ENCODE results near the gene ZNF407. TPM values are rescaled to one million over a fixed set of nuclear protein-coding genes. Genes with fewer than 3 reads are reported as not detected.
A peak's percentile ranks its signal among the peaks of the same experiment; 100 is the strongest.

Gene ZNF407
- total and polyA plus RNA-seq, 12 donors, result 2.5 to 20.2 (median 8.4) TPM

DNA sequence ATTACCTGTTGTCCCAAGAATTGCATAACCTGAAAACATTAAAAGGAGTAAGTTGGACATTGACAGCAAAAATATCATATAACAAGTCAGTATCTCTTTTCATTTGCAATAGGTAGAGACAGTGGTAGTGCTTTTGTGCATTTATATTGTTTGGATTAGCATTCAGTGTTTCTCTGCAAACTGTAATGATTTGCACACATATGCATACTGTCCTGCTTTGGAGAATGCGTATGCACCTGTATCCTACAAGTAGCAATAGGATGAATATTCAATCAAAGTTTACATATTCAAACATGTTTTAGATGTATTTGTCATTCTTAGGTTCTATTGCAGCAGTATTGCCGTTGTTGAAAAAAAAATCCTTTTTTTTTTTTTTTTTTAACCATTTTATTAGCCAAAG lies 201.9 kb downstream of the ZNF407 start:
- TF ChIP-seq POLR2A (IDR thresholded peaks at IDR 0.05), result no peak
- TF ChIP-seq, protein P1, sequence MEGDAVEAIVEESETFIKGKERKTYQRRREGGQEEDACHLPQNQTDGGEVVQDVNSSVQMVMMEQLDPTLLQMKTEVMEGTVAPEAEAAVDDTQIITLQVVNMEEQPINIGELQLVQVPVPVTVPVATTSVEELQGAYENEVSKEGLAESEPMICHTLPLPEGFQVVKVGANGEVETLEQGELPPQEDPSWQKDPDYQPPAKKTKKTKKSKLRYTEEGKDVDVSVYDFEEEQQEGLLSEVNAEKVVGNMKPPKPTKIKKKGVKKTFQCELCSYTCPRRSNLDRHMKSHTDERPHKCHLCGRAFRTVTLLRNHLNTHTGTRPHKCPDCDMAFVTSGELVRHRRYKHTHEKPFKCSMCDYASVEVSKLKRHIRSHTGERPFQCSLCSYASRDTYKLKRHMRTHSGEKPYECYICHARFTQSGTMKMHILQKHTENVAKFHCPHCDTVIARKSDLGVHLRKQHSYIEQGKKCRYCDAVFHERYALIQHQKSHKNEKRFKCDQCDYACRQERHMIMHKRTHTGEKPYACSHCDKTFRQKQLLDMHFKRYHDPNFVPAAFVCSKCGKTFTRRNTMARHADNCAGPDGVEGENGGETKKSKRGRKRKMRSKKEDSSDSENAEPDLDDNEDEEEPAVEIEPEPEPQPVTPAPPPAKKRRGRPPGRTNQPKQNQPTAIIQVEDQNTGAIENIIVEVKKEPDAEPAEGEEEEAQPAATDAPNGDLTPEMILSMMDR (IDR thresholded peaks at IDR 0.05), result no peak
- Histone ChIP-seq H3K4me1 (replicated peaks in 1 of 2) (peaks cover 4 to 13% of the 10 kb centered on the region in 2 donors), H3K27ac (no peak overlapping the region), H3K36me3 (replicated peaks in 1 of 2) (no peaks in the 10 kb centered on the region), H3K27me3 (no peaks in the 10 kb centered on the region), H3K4me3 (no peak overlapping the region), H3K9me3 (replicated peaks in 1 of 3) (no peaks in the 10 kb centered on the region)
- intact Hi-C loops (cut with DNase I), result no loop called here
- DNase-seq, result no peak
- WGBS, 4 donors, result 96 to 100% (median 97%) methylated on average over 2 of the region's 2 CpGs

DNA sequence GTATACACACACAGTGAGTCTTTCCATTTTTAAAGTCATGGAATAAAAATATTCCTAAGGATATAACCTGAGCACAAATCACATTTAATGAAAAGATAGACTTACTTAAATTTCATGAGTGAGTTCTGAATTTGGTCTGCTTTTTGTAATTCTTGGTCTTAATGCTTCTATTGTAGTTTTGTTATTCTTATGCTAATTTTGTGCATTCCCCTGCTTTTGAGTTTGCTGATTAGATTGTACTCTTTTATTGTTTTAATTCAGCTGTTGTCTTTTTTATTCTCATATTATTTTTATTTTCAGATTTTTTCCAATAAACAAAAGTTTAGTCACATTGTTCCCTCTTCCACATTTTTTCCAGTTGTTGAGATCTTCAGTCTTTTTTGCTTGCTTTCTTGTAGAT lies 202.4 kb downstream of the ZNF407 start:
- no peak overlapping the region for H3K27ac ChIP-seq
- H3K36me3 ChIP-seq (replicated peaks in 1 of 2), result no peaks in the 10 kb centered on the region
- no peak for DNase-seq
- intact Hi-C loops (cut with DNase I), result no loop called here
- H3K4me1 ChIP-seq (replicated peaks in 1 of 2), result peaks cover 4 to 16% of the 10 kb centered on the region in 2 donors
- no peaks in the 10 kb centered on the region for H3K27me3 ChIP-seq
- H3K4me3 ChIP-seq, result no peak overlapping the region
- no peaks in the 10 kb centered on the region for H3K9me3 ChIP-seq (replicated peaks in 1 of 3)
- TF ChIP-seq, protein P1 (IDR thresholded peaks at IDR 0.05), result no peak
- TF ChIP-seq POLR2A (IDR thresholded peaks at IDR 0.05), result no peak

DNA sequence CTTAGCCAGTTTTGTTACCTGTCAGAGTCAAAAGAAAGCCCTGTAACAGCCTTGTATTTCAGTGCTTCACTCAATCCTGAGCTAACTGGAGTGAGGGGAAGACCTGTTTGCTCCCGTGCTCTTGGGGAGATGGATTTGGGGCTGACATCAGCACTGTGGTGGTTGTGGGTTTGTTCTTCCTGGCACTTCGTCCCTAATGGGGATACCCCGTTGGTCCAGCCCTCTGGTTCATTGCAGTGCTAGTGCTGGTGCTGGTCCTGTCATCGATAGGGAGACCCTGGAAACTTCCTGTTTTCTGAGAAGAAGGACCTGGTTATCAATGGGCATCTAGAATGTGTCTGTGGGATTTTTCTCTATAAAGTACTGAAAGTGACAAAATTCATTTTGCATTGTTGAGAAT lies 205.4 kb downstream of the ZNF407 start:
- Histone ChIP-seq H3K27me3 (no peaks in the 10 kb centered on the region), H3K27ac (no peak overlapping the region), H3K36me3 (replicated peaks in 1 of 2) (no peaks in the 10 kb centered on the region), H3K4me3 (peak overlapping the region in 1 of 4 donors; percentile 50), H3K9me3 (replicated peaks in 1 of 3) (no peaks in the 10 kb centered on the region), H3K4me1 (replicated peaks in 1 of 2) (peaks cover 0 to 12% of the 10 kb centered on the region in 2 donors)
- no peak for TF ChIP-seq POLR2A (IDR thresholded peaks at IDR 0.05)
- TF ChIP-seq, protein P1 (IDR thresholded peaks at IDR 0.05), result no peak
- 80 to 93% (median 90%) methylated on average over 4 of the region's 4 CpGs for WGBS, 4 donors
- intact Hi-C loops (cut with DNase I), result no loop called here
- DNase-seq, result no peak

DNA sequence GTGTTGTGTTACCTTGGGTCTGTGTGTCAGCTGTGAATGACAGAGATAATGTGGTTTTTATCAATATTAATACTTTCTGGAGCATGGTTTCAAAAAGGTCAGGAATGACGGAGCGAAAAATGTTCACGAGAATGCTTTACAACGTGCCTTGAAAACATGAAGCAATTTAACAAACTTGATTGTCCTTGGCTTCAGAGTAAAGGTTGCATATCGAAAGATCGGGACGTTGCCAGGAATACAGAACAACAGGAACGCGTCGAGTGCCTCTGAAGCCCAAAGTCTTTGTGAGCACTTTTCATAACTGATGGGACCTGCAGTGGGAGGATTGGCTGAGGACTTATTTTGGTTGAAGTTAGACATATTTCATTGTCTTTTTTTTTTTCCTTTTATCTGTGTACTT lies 206.1 kb downstream of the ZNF407 start:
- intact Hi-C loops (cut with DNase I), result no loop called here
- 29 to 40% (median 36%) methylated on average over 10 of the region's 10 CpGs for WGBS, 4 donors
- Histone ChIP-seq H3K9me3 (replicated peaks in 1 of 3) (no peaks in the 10 kb centered on the region), H3K36me3 (replicated peaks in 1 of 2) (no peaks in the 10 kb centered on the region), H3K4me3 (peak overlapping the region in 2 of 4 donors; percentile 8 to 50), H3K27me3 (no peaks in the 10 kb centered on the region), H3K4me1 (replicated peaks in 1 of 2) (peaks cover 0 to 12% of the 10 kb centered on the region in 2 donors), H3K27ac (peak overlapping the region in 2 of 5 donors; percentile 27 to 53)
- TF ChIP-seq, protein P1 (IDR thresholded peaks at IDR 0.05), result no peak
- peak in 1 of 2 donors; percentile 19 for TF ChIP-seq POLR2A (IDR thresholded peaks at IDR 0.05)
- DNase-seq, result peak; percentile 32 to 76 (median 61)

All from adrenal gland (tissue), 12 donors.